ENCODE measurements around the gene RHOBTB1.

DNA sequence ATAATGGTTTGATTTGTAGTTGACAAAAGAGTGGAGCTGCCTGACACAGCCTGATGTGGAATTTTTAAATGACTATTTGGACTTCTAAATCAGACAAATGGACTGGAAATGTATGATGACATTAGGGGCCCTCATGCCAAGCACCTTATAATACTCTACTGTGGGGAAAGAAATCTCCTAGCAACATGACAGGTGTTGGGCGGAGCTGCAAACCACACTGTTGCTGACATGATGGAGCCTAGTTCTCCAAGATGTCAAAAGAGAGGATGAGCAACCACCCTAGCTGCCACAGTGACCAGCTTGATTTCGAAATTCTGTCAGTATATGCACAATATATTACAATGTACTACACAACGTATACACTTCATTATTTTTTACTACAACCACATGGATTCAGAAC is 65.8 kb downstream of the RHOBTB1 start:
- TF ChIP-seq EZH2 (IDR thresholded peaks at IDR 0.05; ENCODE audit: borderline replicate concordance, low read depth, low read length, severe bottlenecking) (no peak), CTCF (IDR thresholded peaks at IDR 0.05; ENCODE audit: borderline replicate concordance, extremely low read depth, low read length, poor library complexity, severe bottlenecking) (no peak)

All from DND-41 (cell line).